ENCODE data around the gene ESYT3. TPM values are rescaled to one million over a fixed set of nuclear protein-coding genes. Genes with fewer than 3 reads are reported as not detected.

ESYT3 gene
- total RNA-seq, 4 donors from 2014 or later, result 28.9 to 39.0 (median 33.5) TPM

DNA sequence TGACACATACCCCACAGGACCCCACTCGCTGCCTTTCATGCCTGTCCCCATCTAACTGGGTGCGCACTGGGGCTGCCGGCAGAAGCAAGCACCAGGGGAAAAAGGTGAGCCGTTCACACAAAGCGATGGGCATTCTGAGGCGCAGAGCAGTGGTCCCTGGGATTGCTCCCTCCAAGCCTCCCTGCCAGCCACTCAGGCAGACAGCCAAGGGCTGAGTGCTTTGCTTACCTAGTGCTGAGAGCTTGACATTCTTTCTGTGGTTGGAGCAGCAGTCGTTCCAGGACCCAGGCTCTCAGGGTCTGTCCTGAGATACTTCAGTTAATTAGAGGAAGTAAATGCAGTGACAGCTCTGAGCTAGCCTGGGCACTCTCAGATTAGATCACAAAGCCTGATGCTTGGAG lies 5.7 kb downstream of the ESYT3 start:
- 90% methylated on average over 7 of the region's 7 CpGs for WGBS

DNA sequence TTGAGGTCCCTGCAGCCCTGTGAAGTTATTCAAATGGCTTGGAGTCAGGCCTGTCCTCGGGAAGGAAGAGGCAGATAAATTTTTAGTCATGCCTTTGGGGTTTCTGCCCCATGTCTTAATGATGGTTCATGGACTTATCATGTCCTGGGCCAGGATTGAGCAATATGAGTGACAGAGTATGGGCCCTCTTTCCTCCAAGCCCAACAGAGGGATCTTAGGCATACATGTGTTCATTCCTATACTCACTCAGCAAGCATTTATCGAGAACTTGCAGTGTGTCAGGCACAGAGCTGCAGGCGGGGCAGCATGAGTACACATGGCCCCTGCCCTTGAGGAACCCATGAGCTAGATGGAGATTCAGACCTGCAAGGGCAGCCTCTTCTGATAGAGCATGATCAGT lies 6.2 kb downstream of the ESYT3 start:
- Histone ChIP-seq H3K27ac (no peak overlapping the region), H3K4me1 (peaks cover 3% of the 10 kb centered on the region), H3K36me3 (no peaks in the 10 kb centered on the region), H3K9me3 (no peaks in the 10 kb centered on the region), H3K27me3 (no peaks in the 10 kb centered on the region), H3K4me3 (no peak overlapping the region)
- no peak for DNase-seq (ENCODE audit: low spot score in 2 of 2)
- TF ChIP-seq, protein P1, sequence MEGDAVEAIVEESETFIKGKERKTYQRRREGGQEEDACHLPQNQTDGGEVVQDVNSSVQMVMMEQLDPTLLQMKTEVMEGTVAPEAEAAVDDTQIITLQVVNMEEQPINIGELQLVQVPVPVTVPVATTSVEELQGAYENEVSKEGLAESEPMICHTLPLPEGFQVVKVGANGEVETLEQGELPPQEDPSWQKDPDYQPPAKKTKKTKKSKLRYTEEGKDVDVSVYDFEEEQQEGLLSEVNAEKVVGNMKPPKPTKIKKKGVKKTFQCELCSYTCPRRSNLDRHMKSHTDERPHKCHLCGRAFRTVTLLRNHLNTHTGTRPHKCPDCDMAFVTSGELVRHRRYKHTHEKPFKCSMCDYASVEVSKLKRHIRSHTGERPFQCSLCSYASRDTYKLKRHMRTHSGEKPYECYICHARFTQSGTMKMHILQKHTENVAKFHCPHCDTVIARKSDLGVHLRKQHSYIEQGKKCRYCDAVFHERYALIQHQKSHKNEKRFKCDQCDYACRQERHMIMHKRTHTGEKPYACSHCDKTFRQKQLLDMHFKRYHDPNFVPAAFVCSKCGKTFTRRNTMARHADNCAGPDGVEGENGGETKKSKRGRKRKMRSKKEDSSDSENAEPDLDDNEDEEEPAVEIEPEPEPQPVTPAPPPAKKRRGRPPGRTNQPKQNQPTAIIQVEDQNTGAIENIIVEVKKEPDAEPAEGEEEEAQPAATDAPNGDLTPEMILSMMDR (IDR thresholded peaks at IDR 0.05), result no peak
- no peak for TF ChIP-seq EP300 (IDR thresholded peaks at IDR 0.05)
- TF ChIP-seq POLR2AphosphoS5 (IDR thresholded peaks at IDR 0.05), result no peak
- no peak for TF ChIP-seq POLR2A (IDR thresholded peaks at IDR 0.05)
- 82% methylated on average over 3 of the region's 3 CpGs for WGBS

More for the DNA sequence above, 5.7 kb downstream of the ESYT3 start:
- H3K9me3 ChIP-seq, result no peaks in the 10 kb centered on the region
- no peaks in the 10 kb centered on the region for H3K36me3 ChIP-seq
- H3K4me3 ChIP-seq, result no peak overlapping the region
- TF ChIP-seq POLR2A (IDR thresholded peaks at IDR 0.05) (no peak), EP300 (IDR thresholded peaks at IDR 0.05) (no peak), POLR2AphosphoS5 (IDR thresholded peaks at IDR 0.05) (no peak)
- TF ChIP-seq, protein P1 (IDR thresholded peaks at IDR 0.05), result no peak
- no peak overlapping the region for H3K27ac ChIP-seq
- H3K27me3 ChIP-seq, result no peaks in the 10 kb centered on the region
- peak in 1 of 2 donors; percentile 21 for DNase-seq (ENCODE audit: low spot score in 2 of 2)
- peaks cover 8% of the 10 kb centered on the region for H3K4me1 ChIP-seq

DNA sequence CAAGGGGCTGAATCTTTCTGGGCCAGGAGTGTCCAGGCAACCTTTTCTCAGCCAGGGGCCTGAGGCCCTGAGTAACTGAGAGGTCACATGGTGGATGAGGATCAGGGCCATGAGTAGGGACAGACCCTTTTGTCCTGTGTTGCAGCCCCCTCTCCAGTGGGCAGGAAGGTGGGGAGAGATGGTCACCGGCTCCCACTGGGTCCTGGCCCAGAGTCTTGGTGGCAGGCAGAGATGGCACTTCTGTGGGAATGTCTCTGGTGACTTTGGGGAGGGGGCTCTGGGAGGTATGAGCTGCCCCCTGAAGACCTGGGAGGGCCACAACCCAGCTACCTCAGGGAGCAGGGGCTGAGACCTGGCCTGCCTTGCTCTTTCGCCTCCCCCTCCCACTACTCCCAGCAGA lies 6.8 kb downstream of the ESYT3 start:
- peak in 1 of 2 donors; percentile 30 for DNase-seq (ENCODE audit: low spot score in 2 of 2)
- H3K27me3 ChIP-seq, result no peaks in the 10 kb centered on the region
- H3K4me3 ChIP-seq, result no peak overlapping the region
- no peak overlapping the region for H3K27ac ChIP-seq
- H3K9me3 ChIP-seq, result no peaks in the 10 kb centered on the region
- no peaks in the 10 kb centered on the region for H3K36me3 ChIP-seq
- WGBS, result 97% methylated on average over 2 of the region's 2 CpGs
- H3K4me1 ChIP-seq, result no peaks in the 10 kb centered on the region
- TF ChIP-seq, protein P1 (IDR thresholded peaks at IDR 0.05), result no peak
- no peak for TF ChIP-seq EP300 (IDR thresholded peaks at IDR 0.05)
- TF ChIP-seq POLR2A (IDR thresholded peaks at IDR 0.05), result no peak
- TF ChIP-seq POLR2AphosphoS5 (IDR thresholded peaks at IDR 0.05), result no peak

DNA sequence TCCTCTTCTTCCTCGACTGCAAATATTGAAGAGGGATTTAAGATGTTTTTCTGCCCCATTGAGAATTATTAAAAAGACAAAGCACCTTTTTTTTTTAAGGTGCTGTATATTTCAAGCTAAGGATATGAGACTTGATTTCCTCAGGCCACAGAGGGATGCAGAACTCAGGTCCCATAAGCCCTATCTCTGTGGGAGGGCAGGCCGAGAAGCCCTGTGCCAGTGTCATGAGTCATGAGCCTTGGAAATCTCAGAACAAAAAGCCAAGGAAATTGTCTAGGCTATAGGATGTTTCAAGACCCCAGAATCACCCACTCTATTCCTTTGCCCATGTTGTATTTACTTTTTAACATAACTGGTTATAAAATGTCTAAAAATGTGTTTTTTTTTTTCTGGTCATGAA lies 7.3 kb downstream of the ESYT3 start:
- TF ChIP-seq POLR2AphosphoS5 (IDR thresholded peaks at IDR 0.05), result no peak
- TF ChIP-seq EP300 (IDR thresholded peaks at IDR 0.05), result no peak
- no peak for TF ChIP-seq POLR2A (IDR thresholded peaks at IDR 0.05)
- TF ChIP-seq, protein P1 (IDR thresholded peaks at IDR 0.05), result no peak
- Histone ChIP-seq H3K4me3 (no peak overlapping the region), H3K9me3 (no peaks in the 10 kb centered on the region), H3K4me1 (no peaks in the 10 kb centered on the region), H3K27me3 (no peaks in the 10 kb centered on the region), H3K36me3 (no peaks in the 10 kb centered on the region), H3K27ac (no peak overlapping the region)
- DNase-seq (ENCODE audit: low spot score in 2 of 2), result peak in 1 of 2 donors; percentile 15
- WGBS, result 50% methylated on average over 2 of the region's 2 CpGs

DNA sequence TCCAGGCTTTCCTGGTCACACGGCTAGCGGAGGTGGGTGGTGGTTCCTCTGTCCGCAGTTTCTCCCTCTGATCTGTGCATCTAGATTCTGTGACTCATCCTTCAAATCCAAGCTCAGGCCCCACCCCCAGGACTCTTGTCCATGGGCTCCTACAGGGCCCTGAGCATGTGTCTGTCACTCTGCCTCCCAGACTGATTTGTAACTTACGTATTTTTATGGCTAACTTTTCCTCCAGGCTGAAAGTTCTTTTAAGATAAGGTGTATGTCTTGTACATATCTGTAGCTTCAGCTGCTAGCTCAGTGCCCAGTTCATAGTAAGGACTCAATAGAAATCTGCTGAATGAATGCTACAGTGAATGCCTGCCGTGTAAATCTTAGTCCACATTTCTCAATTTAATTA lies 8.0 kb downstream of the ESYT3 start:
- no peak for TF ChIP-seq EP300 (IDR thresholded peaks at IDR 0.05)
- TF ChIP-seq, protein P1 (IDR thresholded peaks at IDR 0.05), result no peak
- peak in 1 of 2 donors; percentile 46 for DNase-seq (ENCODE audit: low spot score in 2 of 2)
- 75% methylated on average over 5 of the region's 5 CpGs for WGBS
- Histone ChIP-seq H3K27ac (no peak overlapping the region), H3K36me3 (no peaks in the 10 kb centered on the region), H3K9me3 (no peaks in the 10 kb centered on the region), H3K4me1 (no peaks in the 10 kb centered on the region), H3K27me3 (no peaks in the 10 kb centered on the region), H3K4me3 (no peak overlapping the region)

Measured in suprapubic skin (tissue), 4 donors.